ENCODE results near the gene WDPCP. TPM values are rescaled to one million over a fixed set of nuclear protein-coding genes. Genes with fewer than 3 reads are reported as not detected.
"Not testable (repeated sequence)": the region's sequence is repeated elsewhere in the genome, so short reads cannot be mapped to it uniquely, and the experiment has no call there.

WDPCP gene
- total RNA-seq, 2 donors from 2014 or later = 11.8 to 25.1 TPM

GRCh38 chr2:63163161-63163820 lies 425.0 kb downstream of the WDPCP start:
- H3K36me3 Mint-ChIP-seq (ENCODE audit: low read depth) = peaks cover 3% of the 10 kb centered on the region
- DNase-seq = no peak
- no peaks in the 10 kb centered on the region for H3K4me1 Mint-ChIP-seq
- no peaks in the 10 kb centered on the region for H3K27me3 Mint-ChIP-seq (ENCODE audit: insufficient read depth)
- Histone ChIP-seq H3K36me3 (ENCODE audit: control insufficient read depth, insufficient read depth, low read length) (no peaks in the 10 kb centered on the region), H3K9me3 (ENCODE audit: control insufficient read depth, low read length) (no peaks in the 10 kb centered on the region), H3K4me1 (ENCODE audit: control insufficient read depth, insufficient read depth, low read length) (no peaks in the 10 kb centered on the region), H3K27ac (ENCODE audit: low read depth, low read length) (no peak overlapping the region), H3K9ac (ENCODE audit: extremely low read depth, low read length, poor library complexity, severe bottlenecking) (no peak overlapping the region), H3K27me3 (ENCODE audit: control insufficient read depth, insufficient read depth, low read length, poor library complexity, severe bottlenecking) (no peaks in the 10 kb centered on the region), H3K4me3 (ENCODE audit: low read length) (no peak overlapping the region)
- no peak overlapping the region for H3K4me3 Mint-ChIP-seq
- no peak overlapping the region for H3K27ac Mint-ChIP-seq
- peaks cover 3% of the 10 kb centered on the region for H3K9me3 Mint-ChIP-seq
- WGBS, 2 experiments (ENCODE audit: insufficient coverage in 1 of 2, insufficient read length in 1 of 2) = 86% methylated on average over 1 of the region's 1 CpG; no CpG with 5 or more reads in 1 of the 2 experiments
- TF ChIP-seq CTCF (conservative IDR thresholded peaks at IDR 0.05) = peak; percentile 50

GRCh38 chr2:63159262-63159661 lies 429.0 kb downstream of the WDPCP start:
- Histone ChIP-seq H3K4me1 (ENCODE audit: control insufficient read depth, insufficient read depth, low read length) (no peaks in the 10 kb centered on the region), H3K27ac (ENCODE audit: low read depth, low read length) (no peak overlapping the region), H3K36me3 (ENCODE audit: control insufficient read depth, insufficient read depth, low read length) (no peaks in the 10 kb centered on the region), H3K9me3 (ENCODE audit: control insufficient read depth, low read length) (no peaks in the 10 kb centered on the region), H3K27me3 (ENCODE audit: control insufficient read depth, insufficient read depth, low read length, poor library complexity, severe bottlenecking) (no peaks in the 10 kb centered on the region), H3K9ac (ENCODE audit: extremely low read depth, low read length, poor library complexity, severe bottlenecking) (no peak overlapping the region), H3K4me3 (ENCODE audit: low read length) (no peak overlapping the region)
- H3K4me3 Mint-ChIP-seq = no peak overlapping the region
- no peak for DNase-seq
- H3K9me3 Mint-ChIP-seq = peaks cover 2% of the 10 kb centered on the region
- no peak for TF ChIP-seq CTCF (conservative IDR thresholded peaks at IDR 0.05)
- no peak overlapping the region for H3K27ac Mint-ChIP-seq
- no peaks in the 10 kb centered on the region for H3K27me3 Mint-ChIP-seq (ENCODE audit: insufficient read depth)
- WGBS, 2 experiments (ENCODE audit: insufficient coverage in 1 of 2, insufficient read length in 1 of 2) = 91 to 100% methylated on average over 1 of the region's 1 CpG
- H3K4me1 Mint-ChIP-seq = no peaks in the 10 kb centered on the region
- H3K36me3 Mint-ChIP-seq (ENCODE audit: low read depth) = peaks cover 2% of the 10 kb centered on the region

- H3K27ac Mint-ChIP-seq; H3K27ac ChIP-seq (ENCODE audit: low read depth, low read length); H3K4me1 Mint-ChIP-seq; H3K36me3 Mint-ChIP-seq (ENCODE audit: low read depth); H3K36me3 ChIP-seq (ENCODE audit: control insufficient read depth, insufficient read depth, low read length); H3K27me3 Mint-ChIP-seq (ENCODE audit: insufficient read depth); DNase-seq; H3K27me3 ChIP-seq (ENCODE audit: control insufficient read depth, insufficient read depth, low read length, poor library complexity, severe bottlenecking); H3K4me1 ChIP-seq (ENCODE audit: control insufficient read depth, insufficient read depth, low read length); H3K9ac ChIP-seq (ENCODE audit: extremely low read depth, low read length, poor library complexity, severe bottlenecking); H3K4me3 Mint-ChIP-seq: not testable (repeated sequence)
- Histone ChIP-seq H3K4me3 (ENCODE audit: low read length) (peak overlapping the region; percentile 2), H3K9me3 (ENCODE audit: control insufficient read depth, low read length) (peaks cover 33% of the 10 kb centered on the region)
- H3K9me3 Mint-ChIP-seq = peaks cover 67% of the 10 kb centered on the region
These were observed 451.6 kb downstream of the WDPCP start for GRCh38 chr2:63136683-63137082.

GRCh38 chr2:63132020-63132419 lies 456.3 kb downstream of the WDPCP start:
- H3K27ac ChIP-seq (ENCODE audit: low read depth, low read length) = no peak overlapping the region
- H3K4me3 Mint-ChIP-seq = no peak overlapping the region
- no peaks in the 10 kb centered on the region for H3K27me3 Mint-ChIP-seq (ENCODE audit: insufficient read depth)
- no peaks in the 10 kb centered on the region for H3K4me1 Mint-ChIP-seq
- no peak for DNase-seq
- H3K36me3 ChIP-seq (ENCODE audit: control insufficient read depth, insufficient read depth, low read length) = no peaks in the 10 kb centered on the region
- no peaks in the 10 kb centered on the region for H3K27me3 ChIP-seq (ENCODE audit: control insufficient read depth, insufficient read depth, low read length, poor library complexity, severe bottlenecking)
- no peak overlapping the region for H3K4me3 ChIP-seq (ENCODE audit: low read length)
- H3K36me3 Mint-ChIP-seq (ENCODE audit: low read depth) = peaks cover 6% of the 10 kb centered on the region
- WGBS, 2 experiments (ENCODE audit: insufficient coverage in 1 of 2, insufficient read length in 1 of 2) = 83 to 89% methylated on average over 1 to 2 of the region's 2 CpGs
- TF ChIP-seq CTCF (conservative IDR thresholded peaks at IDR 0.05) = no peak
- peaks cover 28% of the 10 kb centered on the region for H3K9me3 Mint-ChIP-seq
- peaks cover 22% of the 10 kb centered on the region for H3K9me3 ChIP-seq (ENCODE audit: control insufficient read depth, low read length)
- no peak overlapping the region for H3K27ac Mint-ChIP-seq
- H3K9ac ChIP-seq (ENCODE audit: extremely low read depth, low read length, poor library complexity, severe bottlenecking) = no peak overlapping the region
- no peaks in the 10 kb centered on the region for H3K4me1 ChIP-seq (ENCODE audit: control insufficient read depth, insufficient read depth, low read length)

Measured in endodermal cell (in vitro differentiated cells).